A549 (cell line): Measurements from ENCODE around the gene FAM24B. TPM values are rescaled to one million over a fixed set of nuclear protein-coding genes. Genes with fewer than 3 reads are reported as not detected.

Source experiments
- ATAC-seq, 2 experiments: fragments of 200-7000 bp in 1 of 2; fragments of >200 bp in 1 of 2; cut with Nextera tagmentation in 1 of 2; cut with Tn5 transposase in 1 of 2; 3 replicates each; pipeline versions ENCODE4 v1.8.0 to v1.9.1; 2018 to 2020; ENCODE audit warnings: mild to moderate bottlenecking in 1 of 2, moderate library complexity in 1 of 2
- CTCF ChIA-PET: fragments of 300-600 bp; sonication (Branson Sonifier 250); formaldehyde crosslinking; extraction: SDS; loops from one replicate; lab custom pipeline; 2021; ENCODE audit warnings: antibody characterized with exemption, inconsistent platforms; lab: Yijun Ruan, JAX
- POLR2A ChIA-PET: fragments of 350-600 bp; formaldehyde crosslinking; extraction: SDS; loops from one replicate; lab custom pipeline; 2021; ENCODE audit warnings: antibody characterized with exemption, inconsistent platforms; lab: Yijun Ruan, JAX
- DNase-seq, 2 experiments: peaks; one replicate each; pipeline versions ENCODE4 v3.0.0 to v3.0.0-alpha.2; 2011 to 2016; ENCODE audit warnings: low read depth in 1 of 2, low spot score in 1 of 2
- FAIRE-seq: peaks from 2 replicates; lab custom pipeline; 2011; peaks lifted over from hg19 to GRCh38; lab: Jason Lieb, UNC
- H3K27ac ChIP-seq, 2 experiments: fragments of >200 bp; sonication (Bioruptor Twin); formaldehyde crosslinking; 3 replicates each; pipeline ENCODE4 v1.5.1; 2016 to 2017
- H3K4me1 ChIP-seq: fragments of >200 bp; sonication (Bioruptor Twin); formaldehyde crosslinking; 3 replicates; pipeline ENCODE4 v1.6.1; 2016
- H3K4me2 ChIP-seq: fragments of >200 bp; sonication (Bioruptor Twin); formaldehyde crosslinking; 3 replicates; pipeline ENCODE4 v1.6.1; 2016
- H3K4me3 ChIP-seq: fragments of >200 bp; sonication (Bioruptor Twin); formaldehyde crosslinking; 3 replicates; pipeline ENCODE4 v1.5.1; 2016
- H3K9me3 ChIP-seq: fragments of >200 bp; sonication (Bioruptor Twin); formaldehyde crosslinking; 3 replicates; pipeline ENCODE4 v1.6.1; 2016
- CBX2 ChIP-seq: fragments of 200-600 bp; sonication (generic); IDR thresholded peaks from 2 replicates; pipeline ENCODE4 v1.6.1; 2016; ENCODE audit warnings: low read depth, mild to moderate bottlenecking, borderline replicate concordance
- EHMT2 ChIP-seq: fragments of 200-600 bp; sonication (generic); IDR thresholded peaks from 2 replicates; pipeline ENCODE4 v1.6.1; 2016; ENCODE audit warnings: antibody characterized with exemption, low read depth, mild to moderate bottlenecking, moderate library complexity
- HOXA7 ChIP-seq: fragments of 250-450 bp; sonication (Bioruptor Pico); IDR thresholded peaks from 2 replicates; pipeline ENCODE4 v1.5.0; 2020; ENCODE audit warnings: mild to moderate bottlenecking, moderate library complexity
- JUNB ChIP-seq: fragments of >200 bp; sonication (Bioruptor Twin); formaldehyde crosslinking; IDR thresholded peaks from 2 replicates; pipeline ENCODE4 v1.6.1; 2016
- MAFK ChIP-seq: fragments of 450-650 bp; IDR thresholded peaks from 2 replicates; pipeline ENCODE4 v1.6.1; 2014; ENCODE audit not compliant: partially characterized antibody
- POLR2A ChIP-seq: IDR thresholded peaks from 2 replicates; pipeline ENCODE4 v1.6.1; 2012; ENCODE audit warnings: mild to moderate bottlenecking, low read length
- RAD21 ChIP-seq, 2 experiments: fragments of >200 bp in 1 of 2; sonication (Bioruptor Twin) in 1 of 2; formaldehyde crosslinking in 1 of 2; IDR thresholded peaks in 1 of 2; conservative IDR thresholded peaks in 1 of 2; 2 replicates in 1 of 2; 3 replicates in 1 of 2; pipeline ENCODE4 v1.6.1; 2012 to 2018; ENCODE audit warnings: inconsistent platforms in 1 of 2
- RNF2 ChIP-seq: fragments of 200-600 bp; sonication (generic); IDR thresholded peaks from 2 replicates; pipeline ENCODE4 v1.6.1; 2016; ENCODE audit warnings: low read depth, mild to moderate bottlenecking, antibody characterized with exemption, moderate library complexity, borderline replicate concordance
- SMC3 ChIP-seq: fragments of >200 bp; sonication (Bioruptor Twin); formaldehyde crosslinking; IDR thresholded peaks from 3 replicates; pipeline ENCODE4 v1.6.1; 2018; ENCODE audit warnings: inconsistent platforms
- ZNF302 ChIP-seq: fragments of 250-450 bp; sonication (Bioruptor Pico); IDR thresholded peaks from 2 replicates; pipeline ENCODE4 v1.9.0; 2021; ENCODE audit warnings: inconsistent platforms, mild to moderate bottlenecking, moderate library complexity
- ZSCAN20 ChIP-seq: fragments of 250-450 bp; sonication (Bioruptor Pico); IDR thresholded peaks from 2 replicates; pipeline ENCODE4 v1.8.0; 2022; ENCODE audit warnings: mild to moderate bottlenecking, moderate library complexity
- WGBS: methylation state at CpG from one replicate; pipeline ENCODE4 v1.1.6; 2017; ENCODE audit errors: missing lambda C conversion rate; 5-methylcytosine and 5-hydroxymethylcytosine counted together
- polyA plus RNA-seq, 4 experiments: library from polyadenylated mRNA; depleted of rRNA in 3 of 4; stranded (reverse); fragments of >200 nt; fragmentation: RNase III in 1 of 4; extraction: RNeasy Plus Mini Kit Qiagen cat#74134 plus additional on column Dnase treatment in 1 of 4; gene quantifications; 2 replicates in 3 of 4; 3 replicates in 1 of 4; pipeline ENCODE4 v1.2.3, GENCODE V29; 2011 to 2017
- TF ChIP-seq, protein P1 (sequence below): fragments of >200 bp; sonication (Bioruptor Twin); formaldehyde crosslinking; IDR thresholded peaks from 2 replicates; pipeline ENCODE4 v1.6.1; 2016
- TF ChIP-seq, protein P2 (sequence below): fragments of >200 bp; sonication (Bioruptor Twin); formaldehyde crosslinking; IDR thresholded peaks from 3 replicates; pipeline ENCODE4 v1.6.1; 2016

FAM24B gene
- polyA plus RNA-seq, 2 of the 4 experiments (the other 2 are of a cell fraction) = 15.6 to 27.6 TPM

- Histone ChIP-seq H3K4me1 (no peaks in the 10 kb centered on the region), H3K9me3 (no peaks in the 10 kb centered on the region), H3K4me2 (no peak overlapping the region), H3K27ac (no peak overlapping the region), H3K4me3 (no peak overlapping the region)
- WGBS = 8% methylated on average over 4 of the region's 4 CpGs
- TF ChIP-seq ZSCAN20 (no peak), SMC3 (no peak), JUNB (no peak), RNF2 (no peak), CBX2 (no peak), RAD21 (conservative IDR thresholded peaks at IDR 0.05 in 1 of 2, IDR thresholded peaks at IDR 0.05 in 1 of 2) (no peak), ZNF302 (CRISPR knock-in tag) (no peak), HOXA7 (CRISPR knock-in tag) (no peak), EHMT2 (no peak)
- TF ChIP-seq, protein P1, sequence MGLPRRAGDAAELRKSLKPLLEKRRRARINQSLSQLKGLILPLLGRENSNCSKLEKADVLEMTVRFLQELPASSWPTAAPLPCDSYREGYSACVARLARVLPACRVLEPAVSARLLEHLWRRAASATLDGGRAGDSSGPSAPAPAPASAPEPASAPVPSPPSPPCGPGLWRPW = no peak
- DNase-seq = no peak
- ChIA-PET POLR2A (no interaction called here), CTCF (no interaction called here)
- ATAC-seq = no peak
- no peak for FAIRE-seq
These were observed 66.6 kb downstream of the FAM24B start for GRCh38 chr10:122812751-122813150.

- Histone ChIP-seq H3K27ac (no peak overlapping the region), H3K4me1 (no peaks in the 10 kb centered on the region), H3K4me3 (no peak overlapping the region), H3K4me2 (no peak overlapping the region), H3K9me3 (no peaks in the 10 kb centered on the region)
- POLR2A ChIA-PET = no interaction called here
- CTCF ChIA-PET = interaction anchor here (1.1 kb wide), 2 partner anchors 10 to 241 kb away, joined by 3 read pairs; no protein-coding TSS in a partner anchor
- TF ChIP-seq, protein P2, sequence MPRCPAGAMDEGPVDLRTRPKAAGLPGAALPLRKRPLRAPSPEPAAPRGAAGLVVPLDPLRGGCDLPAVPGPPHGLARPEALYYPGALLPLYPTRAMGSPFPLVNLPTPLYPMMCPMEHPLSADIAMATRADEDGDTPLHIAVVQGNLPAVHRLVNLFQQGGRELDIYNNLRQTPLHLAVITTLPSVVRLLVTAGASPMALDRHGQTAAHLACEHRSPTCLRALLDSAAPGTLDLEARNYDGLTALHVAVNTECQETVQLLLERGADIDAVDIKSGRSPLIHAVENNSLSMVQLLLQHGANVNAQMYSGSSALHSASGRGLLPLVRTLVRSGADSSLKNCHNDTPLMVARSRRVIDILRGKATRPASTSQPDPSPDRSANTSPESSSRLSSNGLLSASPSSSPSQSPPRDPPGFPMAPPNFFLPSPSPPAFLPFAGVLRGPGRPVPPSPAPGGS = no peak
- TF ChIP-seq MAFK = no peak
- peak; percentile 13; the same call in 1 of the 2 replicates for TF ChIP-seq POLR2A
- no peak for DNase-seq
- no peak for FAIRE-seq
- ATAC-seq = no peak; a peak in 1 of 6 replicates
- 37% methylated on average over 4 of the region's 7 CpGs for WGBS
These were observed 77.1 kb downstream of the FAM24B start for GRCh38 chr10:122802282-122802681.

Other genes starting within 250 kb of the FAM24B start
- gene C10orf120, start 179.7 kb downstream of the FAM24B start, polyA plus RNA-seq (2011; rRNA removed) = not detected in 2 replicates
- gene C10orf120, start 179.7 kb downstream of the FAM24B start, polyA plus RNA-seq (2017; fragmentation: RNase III; extraction: RNeasy Plus Mini Kit Qiagen cat#74134 plus additional on column Dnase treatment) = not detected in 3 replicates
- 2.8 and 3.4 TPM in 2 replicates for gene CUZD1, start 33.7 kb downstream of the FAM24B start, polyA plus RNA-seq (2011; rRNA removed)
- 1.4 to 1.6 TPM (median 1.5 TPM) in 3 replicates for gene CUZD1, start 33.7 kb downstream of the FAM24B start, polyA plus RNA-seq (2017; fragmentation: RNase III; extraction: RNeasy Plus Mini Kit Qiagen cat#74134 plus additional on column Dnase treatment)
- not detected in 2 replicates for gene FAM24A, start 31.0 kb upstream of the FAM24B start, polyA plus RNA-seq (2011; rRNA removed)
- not detected in 3 replicates for gene FAM24A, start 31.0 kb upstream of the FAM24B start, polyA plus RNA-seq (2017; fragmentation: RNase III; extraction: RNeasy Plus Mini Kit Qiagen cat#74134 plus additional on column Dnase treatment)
- 10.4 and 11.0 TPM in 2 replicates for gene C10orf88, start 74.6 kb upstream of the FAM24B start, polyA plus RNA-seq (2011; rRNA removed)
- gene C10orf88, start 74.6 kb upstream of the FAM24B start, polyA plus RNA-seq (2017; fragmentation: RNase III; extraction: RNeasy Plus Mini Kit Qiagen cat#74134 plus additional on column Dnase treatment) = 8.7 to 11.9 TPM (median 11.7 TPM) in 3 replicates
- 8.9 and 9.0 TPM in 2 replicates for gene PSTK, start 100.8 kb upstream of the FAM24B start, polyA plus RNA-seq (2011; rRNA removed)
- gene PSTK, start 100.8 kb upstream of the FAM24B start, polyA plus RNA-seq (2017; fragmentation: RNase III; extraction: RNeasy Plus Mini Kit Qiagen cat#74134 plus additional on column Dnase treatment) = 5.3 to 6.6 TPM (median 6.2 TPM) in 3 replicates
- gene IKZF5, start 129.2 kb upstream of the FAM24B start, polyA plus RNA-seq (2011; rRNA removed) = 8.4 and 10.2 TPM in 2 replicates
- 5.0 to 5.6 TPM (median 5.1 TPM) in 3 replicates for gene IKZF5, start 129.2 kb upstream of the FAM24B start, polyA plus RNA-seq (2017; fragmentation: RNase III; extraction: RNeasy Plus Mini Kit Qiagen cat#74134 plus additional on column Dnase treatment)
- 16.1 and 18.5 TPM in 2 replicates for gene ACADSB, start 129.4 kb upstream of the FAM24B start, polyA plus RNA-seq (2011; rRNA removed)
- gene ACADSB, start 129.4 kb upstream of the FAM24B start, polyA plus RNA-seq (2017; fragmentation: RNase III; extraction: RNeasy Plus Mini Kit Qiagen cat#74134 plus additional on column Dnase treatment) = 8.5 to 9.1 TPM (median 9.0 TPM) in 3 replicates